H1 (cell line): ENCODE measurements around the gene GNG11. TPM values are rescaled to one million over a fixed set of nuclear protein-coding genes. Genes with fewer than 3 reads are reported as not detected.

Experiments used
- CTCF ChIA-PET: fragments of 300-600 bp; sonication (Branson Sonifier 250); formaldehyde crosslinking; loops from one replicate; lab custom pipeline; 2021; ENCODE audit not compliant: partially characterized antibody; lab: Charles Lee
- POLR2A ChIA-PET: fragments of 300-600 bp; sonication (Branson Sonifier 250); formaldehyde crosslinking; loops from one replicate; lab custom pipeline; 2021; ENCODE audit warnings: inconsistent platforms; ENCODE audit not compliant: partially characterized antibody; lab: Charles Lee
- DNase-seq, 2 experiments: peaks; one replicate each; pipeline versions ENCODE4 v3.0.0 to v3.0.0-alpha.2; 2010 to 2022; ENCODE audit warnings: low spot score in 2 of 2, low read depth in 1 of 2, mixed read lengths in 1 of 2
- FAIRE-seq: peaks from 2 replicates; lab custom pipeline; 2011; peaks lifted over from hg19 to GRCh38; lab: Jason Lieb, UNC
- H2AFZ ChIP-seq: 2 replicates; pipeline ENCODE4 v1.8.1; 2012; ENCODE audit warnings: low read length, inconsistent platforms
- H2AK5ac ChIP-seq: 2 replicates; pipeline ENCODE4 v1.6.1; 2013; ENCODE audit warnings: low read depth, low read length
- H2BK120ac ChIP-seq: replicated peaks from 2 replicates; pipeline ENCODE3; 2013; ENCODE audit warnings: low read depth, low read length, inconsistent platforms
- H2BK12ac ChIP-seq: 2 replicates; pipeline ENCODE4 v1.6.1; 2013; ENCODE audit warnings: low read depth, low read length
- H2BK15ac ChIP-seq: 2 replicates; pipeline ENCODE4 v1.6.1; 2013; ENCODE audit warnings: low read length
- H2BK20ac ChIP-seq: 2 replicates; pipeline ENCODE4 v1.6.1; 2013; ENCODE audit warnings: low read length
- H2BK5ac ChIP-seq: 2 replicates; pipeline ENCODE4 v1.6.1; 2013; ENCODE audit warnings: low read depth, low read length
- H3K14ac ChIP-seq: 2 replicates; pipeline ENCODE4 v1.6.1; 2013; ENCODE audit warnings: inconsistent platforms; ENCODE audit not compliant: insufficient read length
- H3K18ac ChIP-seq: 2 replicates; pipeline ENCODE4 v1.6.1; 2013; ENCODE audit warnings: low read length; ENCODE audit errors: extremely low read depth
- H3K23ac ChIP-seq: 2 replicates; pipeline ENCODE4 v1.6.1; 2013; ENCODE audit warnings: inconsistent platforms; ENCODE audit not compliant: insufficient read length
- H3K23me2 ChIP-seq: 2 replicates; pipeline ENCODE4 v1.6.1; 2013; ENCODE audit warnings: low read depth, low read length
- H3K27ac ChIP-seq: 2 replicates; pipeline ENCODE4 v1.6.1; 2011; ENCODE audit warnings: low read depth, low read length, inconsistent platforms
- H3K27me3 ChIP-seq, 4 experiments: replicated peaks in 1 of 4; 1 replicate in 1 of 4; 2 replicates in 3 of 4; pipeline versions ENCODE4 v1.6.1 to v1.8.1; 2011 to 2013; ENCODE audit warnings: low read length in 3 of 4, mild to moderate bottlenecking in 3 of 4, inconsistent platforms in 2 of 4, mixed read lengths in 2 of 4, moderate library complexity in 1 of 4; ENCODE audit not compliant: control insufficient read depth in 3 of 4, insufficient read depth in 3 of 4; ENCODE audit errors: extremely low read depth in 1 of 4
- H3K36me3 ChIP-seq, 4 experiments: 2 replicates each; pipeline versions ENCODE4 v1.6.1 to v1.8.1; 2011 to 2013; ENCODE audit warnings: mild to moderate bottlenecking in 4 of 4, low read length in 3 of 4, moderate library complexity in 2 of 4, control low read depth in 1 of 4, inconsistent platforms in 1 of 4; ENCODE audit not compliant: insufficient read depth in 4 of 4, control insufficient read depth in 2 of 4
- H3K4ac ChIP-seq: replicated peaks from 2 replicates; pipeline ENCODE3; 2013; ENCODE audit warnings: low read length, low read depth, mixed read lengths, inconsistent platforms; ENCODE audit not compliant: insufficient read length
- H3K4me1 ChIP-seq, 4 experiments: replicated peaks in 1 of 4; 1 replicate in 1 of 4; 2 replicates in 3 of 4; pipeline versions ENCODE4 v1.6.1 to v1.8.1; 2011 to 2013; ENCODE audit warnings: low read length in 3 of 4, inconsistent platforms in 2 of 4, mixed read lengths in 1 of 4; ENCODE audit not compliant: insufficient read depth in 4 of 4, control insufficient read depth in 3 of 4
- H3K4me2 ChIP-seq, 2 experiments: 2 replicates each; pipeline versions ENCODE4 v1.6.1 to v1.8.1; 2011 to 2013; ENCODE audit warnings: low read depth in 2 of 2, low read length in 2 of 2, control low read depth in 1 of 2, inconsistent platforms in 1 of 2, mild to moderate bottlenecking in 1 of 2; ENCODE audit not compliant: insufficient read depth in 1 of 2
- H3K4me3 ChIP-seq, 4 experiments: fragments of 200-600, 300-600 bp in 1 of 4; sonication (generic), shearing (Covaris generic), sonication (Bioruptor Twin) in 1 of 4; 2 replicates each; pipeline versions ENCODE4 v1.5.1 to v1.8.1; 2011 to 2016; ENCODE audit warnings: low read length in 4 of 4, low read depth in 3 of 4, control low read depth in 2 of 4, inconsistent platforms in 2 of 4, mild to moderate bottlenecking in 2 of 4, mixed read lengths in 1 of 4, moderate library complexity in 1 of 4; ENCODE audit not compliant: insufficient read depth in 2 of 4; ENCODE audit errors: extremely low read depth in 1 of 4
- H3K56ac ChIP-seq: replicated peaks from 2 replicates; pipeline ENCODE3; 2013; ENCODE audit warnings: low read depth, mild to moderate bottlenecking, mixed read lengths, low read length, inconsistent platforms; ENCODE audit not compliant: insufficient read length
- H3K79me1 ChIP-seq: 2 replicates; pipeline ENCODE4 v1.6.1; 2013; ENCODE audit warnings: low read depth, low read length, control low read depth
- H3K79me2 ChIP-seq, 2 experiments: 2 replicates each; pipeline versions ENCODE4 v1.6.1 to v1.8.1; 2012 to 2013; ENCODE audit warnings: low read length in 2 of 2, mild to moderate bottlenecking in 2 of 2, inconsistent platforms in 1 of 2; ENCODE audit not compliant: insufficient read depth in 2 of 2, control insufficient read depth in 1 of 2
- H3K9ac ChIP-seq, 4 experiments: replicated peaks in 1 of 4; 1 replicate in 1 of 4; 2 replicates in 3 of 4; pipeline versions ENCODE4 v1.6.1 to v1.8.1; 2011 to 2013; ENCODE audit warnings: low read depth in 3 of 4, low read length in 3 of 4, control low read depth in 2 of 4, mild to moderate bottlenecking in 2 of 4, moderate library complexity in 2 of 4, inconsistent platforms in 1 of 4; ENCODE audit errors: extremely low read depth in 1 of 4
- H3K9me3 ChIP-seq, 2 experiments: 2 replicates each; pipeline versions ENCODE4 v1.6.1 to v1.8.1; 2012 to 2013; ENCODE audit warnings: mild to moderate bottlenecking in 2 of 2, moderate library complexity in 2 of 2, control low read depth in 1 of 2, inconsistent platforms in 1 of 2, low read depth in 1 of 2, low read length in 1 of 2, mixed read lengths in 1 of 2; ENCODE audit not compliant: insufficient read depth in 2 of 2
- H4K20me1 ChIP-seq, 2 experiments: replicated peaks in 1 of 2; 2 replicates each; pipeline versions ENCODE3 to v1.8.1; 2011 to 2013; ENCODE audit warnings: inconsistent platforms in 2 of 2, low read length in 2 of 2, mild to moderate bottlenecking in 1 of 2; ENCODE audit not compliant: insufficient read depth in 2 of 2, control insufficient read depth in 1 of 2
- H4K5ac ChIP-seq: 2 replicates; pipeline ENCODE4 v1.6.1; 2013; ENCODE audit warnings: low read length, low read depth, mixed read lengths, inconsistent platforms; ENCODE audit not compliant: insufficient read length
- H4K8ac ChIP-seq: 2 replicates; pipeline ENCODE4 v1.8.0; 2013; ENCODE audit warnings: mild to moderate bottlenecking, moderate library complexity, low read length, inconsistent platforms; ENCODE audit not compliant: insufficient read depth; ENCODE audit errors: extremely low read depth
- H4K91ac ChIP-seq: replicated peaks from 2 replicates; pipeline ENCODE3; 2013; ENCODE audit warnings: low read length, mixed read lengths, inconsistent platforms; ENCODE audit not compliant: insufficient read length
- CEBPB ChIP-seq: IDR thresholded peaks from 2 replicates; pipeline ENCODE4 v1.6.1; 2012; ENCODE audit warnings: low read depth, low read length
- EGR1 ChIP-seq: IDR thresholded peaks from 2 replicates; pipeline ENCODE4 v1.6.1; 2011; ENCODE audit warnings: low read depth, low read length, borderline replicate concordance
- EP300 ChIP-seq, 2 experiments: IDR thresholded peaks; 1 replicate in 1 of 2; 2 replicates in 1 of 2; pipeline ENCODE4 v1.6.1; 2011 to 2012; ENCODE audit warnings: low read depth in 2 of 2, low read length in 2 of 2, mild to moderate bottlenecking in 2 of 2, borderline replicate concordance in 1 of 2, inconsistent platforms in 1 of 2, moderate library complexity in 1 of 2
- FOSL1 ChIP-seq: IDR thresholded peaks from 2 replicates; pipeline ENCODE4 v1.6.1; 2011; ENCODE audit warnings: mild to moderate bottlenecking, low read depth, low read length, moderate library complexity; ENCODE audit not compliant: insufficient read depth
- MAX ChIP-seq: IDR thresholded peaks from 2 replicates; pipeline ENCODE4 v1.6.1; 2012; ENCODE audit warnings: inconsistent platforms
- NRF1 ChIP-seq: IDR thresholded peaks from 2 replicates; pipeline ENCODE4 v1.6.1; 2011; ENCODE audit warnings: mild to moderate bottlenecking, low read depth, low read length, improper control_type of control experiment
- SAP30 ChIP-seq: fragments of 300-600 bp; sonication (generic); IDR thresholded peaks from 2 replicates; pipeline ENCODE4 v1.7.1; 2012; ENCODE audit warnings: low read length, moderate library complexity, mild to moderate bottlenecking, inconsistent platforms; ENCODE audit not compliant: insufficient read depth, insufficient replicate concordance
- SIRT6 ChIP-seq: IDR thresholded peaks from one replicate; pipeline ENCODE4 v1.7.1; 2012; ENCODE audit warnings: low read length, inconsistent platforms
- SP1 ChIP-seq: IDR thresholded peaks from 2 replicates; pipeline ENCODE4 v1.6.1; 2011; ENCODE audit warnings: low read depth, low read length
- SUZ12 ChIP-seq: fragments of 200-600 bp; sonication (generic); IDR thresholded peaks from 2 replicates; pipeline ENCODE4 v1.6.1; 2012; ENCODE audit warnings: mild to moderate bottlenecking, inconsistent platforms, low read length, moderate library complexity, mixed read lengths
- TAF7 ChIP-seq: optimal IDR thresholded peaks from 2 replicates; pipeline ENCODE3; 2011; ENCODE audit warnings: low read depth, mild to moderate bottlenecking, inconsistent platforms, low read length, moderate library complexity, borderline replicate concordance
- TCF12 ChIP-seq: IDR thresholded peaks from 2 replicates; pipeline ENCODE4 v1.6.1; 2011; ENCODE audit warnings: low read depth, mild to moderate bottlenecking, low read length
- YY1 ChIP-seq: IDR thresholded peaks from 2 replicates; pipeline ENCODE4 v1.6.1; 2011; ENCODE audit warnings: low read depth, mild to moderate bottlenecking, low read length
- WGBS, 2 experiments: shearing (Covaris generic) in 1 of 2; methylation state at CpG; one replicate each; pipeline versions ENCODE4 v1.1.6 to v1.1.7; 2013 to 2015; ENCODE audit warnings: low lambda C conversion rate in 2 of 2, mixed read lengths in 2 of 2, inconsistent platforms in 1 of 2, low coverage in 1 of 2, missing lambda C conversion rate in 1 of 2; ENCODE audit not compliant: insufficient replicate concordance in 2 of 2, insufficient coverage in 1 of 2, insufficient read length in 1 of 2; ENCODE audit errors: extremely low coverage in 1 of 2, missing lambda C conversion rate in 1 of 2; 5-methylcytosine and 5-hydroxymethylcytosine counted together
- polyA plus RNA-seq, 7 experiments: library from polyadenylated mRNA; depleted of rRNA in 3 of 7; stranded (reverse) in 5 of 7; unstranded in 2 of 7; fragments of >200 nt in 5 of 7; fragments of 200-250 nt in 2 of 7; gene quantifications; 1 replicate in 5 of 7; 2 replicates in 1 of 7; 4 replicates in 1 of 7; pipeline versions ENCODE4 v1.2.1 to v1.2.3, GENCODE V29; 2011 to 2013; ENCODE audit warnings: missing spikeins in 2 of 7, mixed read lengths in 2 of 7
- total RNA-seq: library from RNA; stranded (reverse); fragmentation: NEBNext Ultra II Directional; extraction: Animal tissue kit (Norgen Biotek cat#: 25700); gene quantifications from 2 replicates; pipeline ENCODE4 v1.2.1, GENCODE V29; 2021

Gene GNG11
- total and polyA plus RNA-seq, 2 of the 8 experiments (the other 6 are each of a cell fraction or from before 2014, with no cell fraction given), result 0.38 to 1.3 TPM

GRCh38 chr7:93910076-93910994 is 11.2 kb upstream of the GNG11 start:
- no peak overlapping the region for H2AFZ ChIP-seq
- 92% methylated on average over 3 of the region's 3 CpGs; no CpG with 5 or more reads in 1 of the 2 experiments for WGBS, 2 experiments
- no peak overlapping the region for H2BK12ac ChIP-seq
- no peaks in the 10 kb centered on the region for H3K27me3 ChIP-seq
- H3K27ac ChIP-seq, result no peak overlapping the region
- no peaks in the 10 kb centered on the region for H3K36me3 ChIP-seq
- no peak overlapping the region for H3K18ac ChIP-seq
- no peak overlapping the region for H4K8ac ChIP-seq
- no peak overlapping the region for H2BK120ac ChIP-seq
- FAIRE-seq (no peak), DNase-seq (no peak)
- no peak overlapping the region for H3K4me3 ChIP-seq
- no peak overlapping the region for H2BK5ac ChIP-seq
- no peak overlapping the region for H3K14ac ChIP-seq
- POLR2A ChIA-PET, result no interaction called here
- no peaks in the 10 kb centered on the region for H3K79me2 ChIP-seq
- no peak overlapping the region for H3K4ac ChIP-seq
- H3K23me2 ChIP-seq, result no peaks in the 10 kb centered on the region
- no peak overlapping the region for H4K5ac ChIP-seq
- H3K4me1 ChIP-seq, result no peaks in the 10 kb centered on the region
- no peak overlapping the region for H3K4me2 ChIP-seq
- H4K20me1 ChIP-seq, result no peaks in the 10 kb centered on the region
- H2AK5ac ChIP-seq, result no peak overlapping the region
- no peaks in the 10 kb centered on the region for H3K79me1 ChIP-seq
- no peak overlapping the region for H3K56ac ChIP-seq
- H4K91ac ChIP-seq, result no peak overlapping the region
- CTCF ChIA-PET, result interaction anchor here (0.6 to 2.5 kb wide), 8 partner anchors 7 to 289 kb away, joined by 3 to 8 read pairs (median 4); partner anchors contain the start of gene TFPI2
- no peak overlapping the region for H2BK20ac ChIP-seq
- no peak overlapping the region for H3K23ac ChIP-seq
- H2BK15ac ChIP-seq, result no peak overlapping the region
- no peaks in the 10 kb centered on the region for H3K9me3 ChIP-seq
- no peak overlapping the region for H3K9ac ChIP-seq
- no peak for TF ChIP-seq YY1
- no peak for TF ChIP-seq SUZ12
- TF ChIP-seq EGR1, result no peak
- no peak for TF ChIP-seq TAF7
- TF ChIP-seq SP1, result no peak
- TF ChIP-seq EP300 (IDR thresholded peaks at IDR 0.05; ENCODE audit: borderline replicate concordance in 1 of 2, low read depth in 2 of 2, low read length in 2 of 2), result no peak
- no peak for TF ChIP-seq SAP30
- TF ChIP-seq TCF12, result no peak
- no peak for TF ChIP-seq CEBPB
- no peak for TF ChIP-seq FOSL1
- no peak for TF ChIP-seq NRF1
- TF ChIP-seq SIRT6, result no peak
- no peak for TF ChIP-seq MAX
